K562 (cell line): ENCODE results near the gene ADAM33. TPM values are rescaled to one million over a fixed set of nuclear protein-coding genes. Genes with fewer than 3 reads are reported as not detected.

Experiments used
- ATAC-seq: fragments of 200-7000 bp; cut with Tn5 transposase; 3 replicates; pipeline ENCODE4 v1.9.1; 2020; ENCODE audit warnings: moderate library complexity
- BruUV-seq: library from RNA; stranded (reverse); fragments of 400-500 nt; replicated peaks from 2 replicates; lab custom pipeline; 2021; lab: Mats Ljungman, UMichigan
- CTCF ChIA-PET: fragments of 300-600 bp; formaldehyde crosslinking; extraction: SDS; loops from one replicate; lab custom pipeline; 2021; ENCODE audit warnings: low intra/inter-chr PET ratio; lab: Yijun Ruan, JAX
- POLR2A ChIA-PET: fragments of 300-600, 350-650 bp; sonication (Branson Sonifier 250); formaldehyde crosslinking; extraction: SDS; loops from one replicate; lab custom pipeline; 2021; ENCODE audit warnings: antibody characterized with exemption, inconsistent platforms; lab: Yijun Ruan, JAX
- DNase-seq, 4 experiments: peaks; one replicate each; pipeline versions ENCODE4 v3.0.0 to v3.0.0-alpha.2; 2011 to 2018; ENCODE audit warnings: low spot score in 3 of 4, mixed read lengths in 3 of 4; ENCODE audit errors: extremely low read depth in 1 of 4
- FAIRE-seq: peaks from 2 replicates; lab custom pipeline; 2011; peaks lifted over from hg19 to GRCh38; lab: Jason Lieb, UNC
- H2AFZ ChIP-seq: 2 replicates; pipeline ENCODE4 v1.6.0; 2011; ENCODE audit warnings: low read depth, low read length, control low read depth, inconsistent platforms
- H3K27ac ChIP-seq: fragments of 200-600 bp; 3 replicates; pipeline ENCODE4 v1.8.0; 2011; ENCODE audit warnings: low read depth, mild to moderate bottlenecking, control low read depth, inconsistent platforms, low read length, moderate library complexity, mixed read lengths; ENCODE audit errors: extremely low read depth
- H3K27me3 ChIP-seq, 2 experiments: fragments of 300-600 bp in 1 of 2; 2 replicates in 1 of 2; 3 replicates in 1 of 2; pipeline versions ENCODE4 v1.6.0 to v1.8.0; 2011; ENCODE audit warnings: inconsistent platforms in 2 of 2, low read length in 2 of 2, mild to moderate bottlenecking in 1 of 2, mixed read lengths in 1 of 2, moderate library complexity in 1 of 2; ENCODE audit not compliant: control insufficient read depth in 2 of 2, insufficient read depth in 2 of 2
- H3K36me3 ChIP-seq: fragments of 300-600 bp; 3 replicates; pipeline ENCODE4 v1.8.0; 2011; ENCODE audit warnings: mild to moderate bottlenecking, low read length, inconsistent platforms; ENCODE audit not compliant: control insufficient read depth, insufficient read depth
- H3K4me1 ChIP-seq, 2 experiments: fragments of 200-600 bp in 1 of 2; replicated peaks in 1 of 2; 2 replicates in 1 of 2; 3 replicates in 1 of 2; pipeline versions ENCODE4 v1.5.1 to v1.8.0; 2011; ENCODE audit warnings: inconsistent platforms in 2 of 2, low read length in 2 of 2, mild to moderate bottlenecking in 1 of 2, mixed read lengths in 1 of 2, moderate library complexity in 1 of 2; ENCODE audit not compliant: control insufficient read depth in 2 of 2, insufficient read depth in 2 of 2
- H3K4me2 ChIP-seq: 2 replicates; pipeline ENCODE4 v1.6.1; 2011; ENCODE audit warnings: low read length, control low read depth, inconsistent platforms, mixed read lengths; ENCODE audit not compliant: insufficient read depth
- H3K4me3 ChIP-seq: fragments of 200-600 bp; sonication (generic), shearing (Covaris generic); 2 replicates; pipeline ENCODE4 v1.5.1; 2016; ENCODE audit warnings: control low read depth, inconsistent platforms
- H3K79me2 ChIP-seq: fragments of 200-600 bp; 3 replicates; pipeline ENCODE4 v1.8.0; 2011; ENCODE audit warnings: low read length, inconsistent platforms; ENCODE audit not compliant: control insufficient read depth, insufficient read depth
- H3K9ac ChIP-seq, 2 experiments: 2 replicates each; pipeline versions ENCODE4 v1.6.0 to v1.6.1; 2011; ENCODE audit warnings: low read depth in 2 of 2, low read length in 2 of 2, control low read depth in 1 of 2, inconsistent platforms in 1 of 2, mild to moderate bottlenecking in 1 of 2, mixed read lengths in 1 of 2; ENCODE audit not compliant: insufficient read depth in 1 of 2
- H3K9me1 ChIP-seq: one replicate; pipeline ENCODE4 v1.6.0; 2011; ENCODE audit warnings: inconsistent platforms, mild to moderate bottlenecking, low read length, moderate library complexity; ENCODE audit not compliant: control insufficient read depth, insufficient read depth
- H3K9me3 ChIP-seq: replicated peaks from 2 replicates; pipeline ENCODE4 v1.5.1; 2011; ENCODE audit warnings: low read depth, low read length, inconsistent platforms; ENCODE audit not compliant: control insufficient read depth, insufficient read depth
- H4K20me1 ChIP-seq: replicated peaks from 2 replicates; pipeline ENCODE4 v1.6.1; 2011; ENCODE audit warnings: low read length, inconsistent platforms, mixed read lengths; ENCODE audit not compliant: control insufficient read depth, insufficient read depth
- ARID2 ChIP-seq: fragments of 450-650 bp; IDR thresholded peaks from 2 replicates; pipeline ENCODE4 v1.6.1; 2017; ENCODE audit warnings: antibody characterized with exemption, mild to moderate bottlenecking
- ELF4 ChIP-seq: fragments of 450-650 bp; formaldehyde crosslinking; IDR thresholded peaks from 2 replicates; pipeline ENCODE4 v1.4.0; 2022; ENCODE audit warnings: missing genetic modification characterization
- FOXJ3 ChIP-seq: sonication (generic); formaldehyde crosslinking; IDR thresholded peaks from 2 replicates; pipeline ENCODE4 v1.4.0; 2020; ENCODE audit warnings: mild to moderate bottlenecking, missing genetic modification reagents
- PML ChIP-seq: IDR thresholded peaks from 2 replicates; pipeline ENCODE4 v1.6.1; 2012; ENCODE audit warnings: low read length, inconsistent platforms
- PRMT5 ChIP-seq: sonication (generic); formaldehyde crosslinking; IDR thresholded peaks from 2 replicates; pipeline ENCODE4 v1.5.0; 2020; ENCODE audit warnings: missing genetic modification reagents
- SIX5 ChIP-seq, 2 experiments: IDR thresholded peaks; 2 replicates each; pipeline ENCODE4 v1.6.1; 2011; ENCODE audit warnings: low read length in 2 of 2, borderline replicate concordance in 1 of 2, low read depth in 1 of 2, mild to moderate bottlenecking in 1 of 2, moderate library complexity in 1 of 2; ENCODE audit not compliant: insufficient read depth in 1 of 2
- TCFL5 ChIP-seq: fragments of 250-450 bp; sonication (Bioruptor Pico); conservative IDR thresholded peaks from 2 replicates; pipeline ENCODE4 v1.6.1; 2021; ENCODE audit warnings: mild to moderate bottlenecking, moderate library complexity, matching md5 sums
- ZNF121 ChIP-seq: sonication (generic); formaldehyde crosslinking; conservative IDR thresholded peaks from 2 replicates; pipeline ENCODE4 v1.8.0; 2022; ENCODE audit warnings: missing genetic modification reagents
- ZNF3 ChIP-seq: fragments of 250-450 bp; sonication (Bioruptor Pico); IDR thresholded peaks from 2 replicates; pipeline ENCODE4 v1.5.0; 2021; ENCODE audit warnings: mild to moderate bottlenecking, moderate library complexity
- ZNF395 ChIP-seq: fragments of 200-800 bp; sonication (Bioruptor generic); IDR thresholded peaks from 2 replicates; pipeline ENCODE4 v1.6.1; 2017; ENCODE audit warnings: missing genetic modification characterization, missing compliant biosample characterization
- WGBS: fragments of 100-300 bp; shearing (Covaris generic); methylation state at CpG from one replicate; pipeline ENCODE4 v1.1.6; 2016; ENCODE audit warnings: low coverage, mixed read lengths; ENCODE audit not compliant: insufficient coverage; ENCODE audit errors: missing lambda C conversion rate; 5-methylcytosine and 5-hydroxymethylcytosine counted together
- in situ Hi-C: fragments of 300-500 bp; cut with MboI; formaldehyde crosslinking; loops from 4 replicates; pipeline ENCODE4 v1.15.0; 2018; ENCODE audit warnings: inconsistent platforms, mixed read lengths
- intact Hi-C: fragments of 100-400 bp; cut with micrococcal nuclease; formaldehyde crosslinking; loops from 2 replicates; pipeline ENCODE4 v1.14.2; 2022
- polyA plus RNA-seq, 8 experiments: library from polyadenylated mRNA; depleted of rRNA in 4 of 8; stranded (reverse) in 5 of 8; unstranded in 3 of 8; fragments of >200 nt; fragmentation: Nextera tagmentation in 2 of 8; fragmentation: Illumina TruSeq in 1 of 8; extraction: Ambion mirVana in 2 of 8; extraction: Trizol in 1 of 8; gene quantifications; 2 replicates each; pipeline versions ENCODE4 v1.2.1 to v1.2.3, GENCODE V29; 2011 to 2014; ENCODE audit warnings: inconsistent platforms in 1 of 8, missing spikeins in 1 of 8
- total RNA-seq, 7 experiments: library from RNA; depleted of rRNA in 6 of 7; stranded (reverse); fragments of >200 nt in 6 of 7; fragmentation: Illumina TruSeq in 2 of 7; extraction: Trizol in 2 of 7; gene quantifications; 2 replicates each; pipeline versions ENCODE4 v1.2.1 to v1.2.3, GENCODE V29; 2011 to 2021; ENCODE audit warnings: low replicate concordance in 1 of 7
- TF ChIP-seq, protein P1 (sequence below): sonication (generic); formaldehyde crosslinking; IDR thresholded peaks from 2 replicates; pipeline ENCODE4 v1.8.1; 2023; ENCODE audit warnings: missing genetic modification reagents, mild to moderate bottlenecking, borderline replicate concordance

Gene ADAM33
- total and polyA plus RNA-seq, 9 of the 15 experiments (the other 6 are each of a cell fraction or from before 2014, with no cell fraction given): not detected

DNA sequence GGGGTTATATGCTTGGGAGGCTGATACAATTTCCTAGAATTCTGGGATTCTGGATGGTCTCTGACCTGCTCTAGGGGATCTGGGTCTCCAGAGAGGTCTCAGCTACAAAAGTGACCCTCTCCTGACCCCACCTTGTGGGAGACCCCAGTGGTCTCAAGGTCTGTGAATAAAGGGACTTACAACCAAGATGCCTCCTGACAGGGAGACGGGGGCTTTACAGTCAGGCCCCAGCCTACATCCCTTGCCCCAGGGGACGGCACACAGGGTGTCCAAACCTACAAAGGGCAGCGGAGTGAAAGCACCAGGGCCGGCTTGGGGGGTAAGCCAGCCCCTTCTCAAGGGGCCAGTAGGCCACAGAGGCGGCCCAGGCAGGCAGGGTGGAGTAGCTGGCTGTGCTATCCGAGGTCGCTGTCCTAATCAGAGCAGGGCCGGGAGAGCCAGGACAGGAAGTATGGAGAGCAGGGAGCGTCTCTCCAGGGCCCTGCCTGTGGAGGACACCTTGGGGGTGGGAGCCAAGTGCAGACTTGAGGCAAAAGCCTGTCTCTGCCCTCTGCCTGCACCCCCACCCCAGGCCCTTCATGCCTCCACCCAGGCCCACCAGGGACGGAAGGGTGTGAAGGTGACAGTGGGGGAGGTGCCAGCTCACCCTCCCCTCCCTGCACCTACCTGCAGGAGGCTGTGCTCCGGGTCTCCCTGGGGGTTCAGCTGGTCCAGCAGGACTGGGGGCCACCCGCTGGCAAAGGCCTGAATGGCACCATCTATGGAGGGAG, 22.1 kb downstream of the ADAM33 start:
- Histone ChIP-seq H3K79me2 (no peaks in the 10 kb centered on the region), H3K9me3 (no peaks in the 10 kb centered on the region), H3K4me1 (peaks cover 0 to 5% of the 10 kb centered on the region in 2 experiments; a peak in 2 of 5 replicates), H3K9me1 (no peaks in the 10 kb centered on the region), H3K9ac (no peak overlapping the region; a peak in 1 of 4 replicates)
- CTCF ChIA-PET: no interaction called here
- no peak for FAIRE-seq
- ATAC-seq: no peak
- intact Hi-C loops: no loop called here
- no TSS peak for BruUV-seq
- TF ChIP-seq TCFL5 (CRISPR knock-in tag) (no peak), ZNF3 (CRISPR knock-in tag) (no peak), PRMT5 (no peak), FOXJ3 (CRISPR knock-in tag) (no peak), ZNF395 (CRISPR knock-in tag) (no peak), ELF4 (CRISPR knock-in tag) (no peak), ARID2 (no peak), ZNF121 (CRISPR knock-in tag) (no peak), PML (no peak), SIX5 (IDR thresholded peaks at IDR 0.05; ENCODE audit: borderline replicate concordance in 1 of 2, insufficient read depth in 1 of 2, low read depth in 1 of 2, low read length in 2 of 2) (no peak)
- TF ChIP-seq, protein P1, sequence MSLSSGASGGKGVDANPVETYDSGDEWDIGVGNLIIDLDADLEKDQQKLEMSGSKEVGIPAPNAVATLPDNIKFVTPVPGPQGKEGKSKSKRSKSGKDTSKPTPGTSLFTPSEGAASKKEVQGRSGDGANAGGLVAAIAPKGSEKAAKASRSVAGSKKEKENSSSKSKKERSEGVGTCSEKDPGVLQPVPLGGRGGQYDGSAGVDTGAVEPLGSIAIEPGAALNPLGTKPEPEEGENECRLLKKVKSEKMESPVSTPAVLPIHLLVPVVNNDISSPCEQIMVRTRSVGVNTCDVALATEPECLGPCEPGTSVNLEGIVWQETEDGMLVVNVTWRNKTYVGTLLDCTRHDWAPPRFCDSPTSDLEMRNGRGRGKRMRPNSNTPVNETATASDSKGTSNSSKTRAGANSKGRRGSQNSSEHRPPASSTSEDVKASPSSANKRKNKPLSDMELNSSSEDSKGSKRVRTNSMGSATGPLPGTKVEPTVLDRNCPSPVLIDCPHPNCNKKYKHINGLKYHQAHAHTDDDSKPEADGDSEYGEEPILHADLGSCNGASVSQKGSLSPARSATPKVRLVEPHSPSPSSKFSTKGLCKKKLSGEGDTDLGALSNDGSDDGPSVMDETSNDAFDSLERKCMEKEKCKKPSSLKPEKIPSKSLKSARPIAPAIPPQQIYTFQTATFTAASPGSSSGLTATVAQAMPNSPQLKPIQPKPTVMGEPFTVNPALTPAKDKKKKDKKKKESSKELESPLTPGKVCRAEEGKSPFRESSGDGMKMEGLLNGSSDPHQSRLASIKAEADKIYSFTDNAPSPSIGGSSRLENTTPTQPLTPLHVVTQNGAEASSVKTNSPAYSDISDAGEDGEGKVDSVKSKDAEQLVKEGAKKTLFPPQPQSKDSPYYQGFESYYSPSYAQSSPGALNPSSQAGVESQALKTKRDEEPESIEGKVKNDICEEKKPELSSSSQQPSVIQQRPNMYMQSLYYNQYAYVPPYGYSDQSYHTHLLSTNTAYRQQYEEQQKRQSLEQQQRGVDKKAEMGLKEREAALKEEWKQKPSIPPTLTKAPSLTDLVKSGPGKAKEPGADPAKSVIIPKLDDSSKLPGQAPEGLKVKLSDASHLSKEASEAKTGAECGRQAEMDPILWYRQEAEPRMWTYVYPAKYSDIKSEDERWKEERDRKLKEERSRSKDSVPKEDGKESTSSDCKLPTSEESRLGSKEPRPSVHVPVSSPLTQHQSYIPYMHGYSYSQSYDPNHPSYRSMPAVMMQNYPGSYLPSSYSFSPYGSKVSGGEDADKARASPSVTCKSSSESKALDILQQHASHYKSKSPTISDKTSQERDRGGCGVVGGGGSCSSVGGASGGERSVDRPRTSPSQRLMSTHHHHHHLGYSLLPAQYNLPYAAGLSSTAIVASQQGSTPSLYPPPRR: no peak
- TF ChIP-seq, all 486 proteins: peak for 0
- POLR2A ChIA-PET: no interaction called here
- Histone ChIP-seq H2AFZ (no peak overlapping the region), H4K20me1 (no peaks in the 10 kb centered on the region), H3K27me3 (peaks cover 0 to 49% of the 10 kb centered on the region in 2 experiments; a peak in 4 of 5 replicates), H3K36me3 (no peaks in the 10 kb centered on the region), H3K4me3 (no peak overlapping the region), H3K27ac (no peak overlapping the region), H3K4me2 (no peak overlapping the region)
- 17% methylated on average over 8 of the region's 12 CpGs for WGBS
- in situ Hi-C loops: no loop called here
- no peak for DNase-seq
